ENCODE measurements around the gene NUDT19.
"Not testable (repeated sequence)": the region's sequence is repeated elsewhere in the genome, so short reads cannot be mapped to it uniquely, and the experiment has no call there.

Gene NUDT19

GRCh38 chr19:32717496-32717895 is 25.9 kb downstream of the NUDT19 start:
- DNase-seq, result no peak

- DNase-seq, result no peak
Observed at GRCh38 chr19:32718286-32718685, 26.7 kb downstream of the NUDT19 start.

- DNase-seq, result no peak
Observed at GRCh38 chr19:32719611-32720059, 28.0 kb downstream of the NUDT19 start, which contains the start of gene TDRD12. TSS of gene TDRD12 (plus strand) at chr19:32719767. CDS start at chr19:32720073, 306 bp downstream.

- DNase-seq, result no peak
Observed at GRCh38 chr19:32720216-32720935, 28.8 kb downstream of the NUDT19 start.

GRCh38 chr19:32720936-32721250 is 29.3 kb downstream of the NUDT19 start:
- DNase-seq, result no peak

GRCh38 chr19:32735936-32736335 is 44.3 kb downstream of the NUDT19 start:
- no peak for DNase-seq

GRCh38 chr19:32743021-32743420 is 51.4 kb downstream of the NUDT19 start:
- no peak for DNase-seq

GRCh38 chr19:32743447-32743846 is 51.8 kb downstream of the NUDT19 start:
- no peak for DNase-seq

- no peak for DNase-seq
Observed at GRCh38 chr19:32744555-32745325, 53.1 kb downstream of the NUDT19 start.

GRCh38 chr19:32745594-32746251 is 54.1 kb downstream of the NUDT19 start:
- DNase-seq, result not testable (repeated sequence)

- DNase-seq, result not testable (repeated sequence)
Observed at GRCh38 chr19:32746631-32747196, 55.1 kb downstream of the NUDT19 start.

GRCh38 chr19:32748497-32748896 is 56.9 kb downstream of the NUDT19 start:
- no peak for DNase-seq

GRCh38 chr19:32748948-32749347 is 57.3 kb downstream of the NUDT19 start:
- DNase-seq, result no peak

- DNase-seq, result no peak
Observed at GRCh38 chr19:32749361-32749760, 57.7 kb downstream of the NUDT19 start.

GRCh38 chr19:32750441-32751055 is 58.9 kb downstream of the NUDT19 start:
- DNase-seq, result no peak

- no peak for DNase-seq
Observed at GRCh38 chr19:32751066-32751465, 59.4 kb downstream of the NUDT19 start.

- no peak for DNase-seq
Observed at GRCh38 chr19:32757189-32757588, 65.6 kb downstream of the NUDT19 start.

Measured in activated CD8-positive, alpha-beta memory T cell treated with anti-CD3 and anti-CD28 coated beads, Interleukin-2, amount 50 U/mL, for 48 hours (primary cell).